ENCODE data around the gene GUCY1A1.

The GUCY1A1 gene

GRCh38 chr4:155657985-155658680 is 8.5 kb upstream of the GUCY1A1 start:
- Histone ChIP-seq H3K27ac (peak overlapping the region in 3 of 21 experiments; percentile 5 to 49 (median 19)), H3K4me3 (no peak overlapping the region)

- H3K4me3 ChIP-seq: no peak overlapping the region
- peak overlapping the region in 3 of 21 experiments; percentile 5 to 19 (median 5) for H3K27ac ChIP-seq
Observed at GRCh38 chr4:155658681-155659064, 8.0 kb upstream of the GUCY1A1 start.

- peak overlapping the region in 4 of 21 experiments; percentile 5 to 33 (median 12) for H3K27ac ChIP-seq
Observed at GRCh38 chr4:155659176-155659575, 7.5 kb upstream of the GUCY1A1 start.

GRCh38 chr4:155660436-155660835 is 6.2 kb upstream of the GUCY1A1 start:
- no peak overlapping the region for H3K27ac ChIP-seq
- no peak overlapping the region for H3K4me3 ChIP-seq

More at GRCh38 chr4:155659176-155659575, 7.5 kb upstream of the GUCY1A1 start:
- H3K4me3 ChIP-seq: no peak overlapping the region

GRCh38 chr4:155665054-155665453 is 1.6 kb upstream of the GUCY1A1 start:
- Histone ChIP-seq H3K27ac (no peak overlapping the region), H3K4me3 (no peak overlapping the region)

GRCh38 chr4:155667222-155667567 is 547 bp downstream of the GUCY1A1 start:
- H3K4me3 ChIP-seq: peak overlapping the region; percentile 42 to 58 (median 43)

GRCh38 chr4:155667568-155668511 is 1.2 kb downstream of the GUCY1A1 start:
- peak overlapping the region in 20 of 21 experiments; percentile 53 to 93 (median 79) for H3K27ac ChIP-seq
- peak overlapping the region; percentile 42 to 58 (median 43) for H3K4me3 ChIP-seq

More at GRCh38 chr4:155667222-155667567, 547 bp downstream of the GUCY1A1 start:
- peak overlapping the region in 19 of 21 experiments; percentile 53 to 93 (median 78) for H3K27ac ChIP-seq

GRCh38 chr4:155668707-155669220 is 2.1 kb downstream of the GUCY1A1 start:
- Histone ChIP-seq H3K27ac (peak overlapping the region in 9 of 21 experiments; percentile 21 to 93 (median 78)), H3K4me3 (peak overlapping the region in 5 of 7 experiments; percentile 42 to 58 (median 48))

GRCh38 chr4:155672342-155672741 is 5.7 kb downstream of the GUCY1A1 start:
- no peak overlapping the region for H3K27ac ChIP-seq

GRCh38 chr4:155673453-155673979 is 6.9 kb downstream of the GUCY1A1 start:
- H3K27ac ChIP-seq: no peak overlapping the region
- H3K4me3 ChIP-seq: no peak overlapping the region

More at GRCh38 chr4:155672342-155672741, 5.7 kb downstream of the GUCY1A1 start:
- H3K4me3 ChIP-seq: no peak overlapping the region

- H3K27ac ChIP-seq: no peak overlapping the region
- no peak overlapping the region for H3K4me3 ChIP-seq
Observed at GRCh38 chr4:155674669-155675071, 8.0 kb downstream of the GUCY1A1 start.

GRCh38 chr4:155675709-155676429 is 9.2 kb downstream of the GUCY1A1 start:
- peak overlapping the region in 6 of 21 experiments; percentile 26 to 54 (median 35) for H3K27ac ChIP-seq
- no peak overlapping the region for H3K4me3 ChIP-seq

- Histone ChIP-seq H3K4me3 (no peak overlapping the region), H3K27ac (peak overlapping the region in 4 of 21 experiments; percentile 26 to 54 (median 36))
Observed at GRCh38 chr4:155676430-155676825, 9.8 kb downstream of the GUCY1A1 start.

GRCh38 chr4:155678011-155678410 is 11.4 kb downstream of the GUCY1A1 start:
- Histone ChIP-seq H3K27ac (no peak overlapping the region), H3K4me3 (no peak overlapping the region)

GRCh38 chr4:155679343-155679742 is 12.7 kb downstream of the GUCY1A1 start:
- Histone ChIP-seq H3K27ac (no peak overlapping the region), H3K4me3 (no peak overlapping the region)

- no peak overlapping the region for H3K4me3 ChIP-seq
- peak overlapping the region in 2 of 21 experiments; percentile 2 to 3 for H3K27ac ChIP-seq
Observed at GRCh38 chr4:155681886-155682285, 15.2 kb downstream of the GUCY1A1 start.

GRCh38 chr4:155684423-155684822 is 17.8 kb downstream of the GUCY1A1 start:
- Histone ChIP-seq H3K4me3 (no peak overlapping the region), H3K27ac (no peak overlapping the region)

- H3K27ac ChIP-seq: no peak overlapping the region
Observed at GRCh38 chr4:155684892-155685541, 18.4 kb downstream of the GUCY1A1 start.

More at GRCh38 chr4:155684892-155685541, 18.4 kb downstream of the GUCY1A1 start:
- no peak overlapping the region for H3K4me3 ChIP-seq

Measured in skin epidermis (tissue), 12 donors.